MG63 (cell line): ENCODE measurements around the gene PPP1R16B. TPM values are rescaled to one million over a fixed set of nuclear protein-coding genes. Genes with fewer than 3 reads are reported as not detected.
"Not testable (repeated sequence)": the region's sequence is repeated elsewhere in the genome, so short reads cannot be mapped to it uniquely, and the experiment has no call there.

Source experiments
- DNase-seq: peaks from one replicate; pipeline ENCODE4 v3.0.0-alpha.2; 2020
- H3K27me3 ChIP-seq: fragments of 250-450 bp; sonication (Bioruptor Pico); 2 replicates; pipeline ENCODE4 v1.5.1; 2020; ENCODE audit warnings: mild to moderate bottlenecking, moderate library complexity
- H3K36me3 ChIP-seq: fragments of 250-450 bp; sonication (Bioruptor Pico); 2 replicates; pipeline ENCODE4 v1.5.1; 2020; ENCODE audit warnings: mild to moderate bottlenecking, moderate library complexity
- H3K4me3 ChIP-seq: fragments of 250-450 bp; sonication (Bioruptor Pico); 2 replicates; pipeline ENCODE4 v1.5.1; 2020; ENCODE audit warnings: mild to moderate bottlenecking, moderate library complexity
- H3K9me3 ChIP-seq: fragments of 250-450 bp; sonication (Bioruptor Pico); 2 replicates; pipeline ENCODE4 v1.5.1; 2020; ENCODE audit warnings: mild to moderate bottlenecking, moderate library complexity
- total RNA-seq: library from RNA; depleted of rRNA; stranded (reverse); fragments of >200 nt; shearing (Covaris generic); gene quantifications from 2 replicates; pipeline ENCODE4 v1.2.3, GENCODE V29; 2014; ENCODE audit warnings: low replicate concordance

PPP1R16B gene
- total RNA-seq, 1 experiment from 2014 or later, result not detected

DNA sequence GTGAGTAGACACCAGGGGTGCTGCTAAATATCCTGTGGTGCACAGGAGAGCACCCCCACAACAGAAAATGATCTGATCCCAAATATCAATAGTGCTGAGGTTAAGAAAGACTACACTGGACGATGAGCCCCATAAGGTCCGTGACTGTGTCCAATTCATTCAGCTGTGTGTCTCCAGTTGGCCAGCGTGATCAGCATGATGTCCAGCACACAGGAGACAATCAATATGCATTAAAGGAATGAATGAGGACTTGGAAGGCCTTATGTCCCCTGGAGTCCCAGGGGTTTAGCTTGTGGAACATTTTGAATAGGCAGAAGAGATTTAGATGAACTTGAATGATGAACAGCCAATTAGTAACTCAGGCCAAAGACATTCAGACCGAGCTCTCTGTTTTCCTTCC, 6.3 kb downstream of the PPP1R16B start:
- H3K4me3 ChIP-seq, result no peak overlapping the region
- no peaks in the 10 kb centered on the region for H3K36me3 ChIP-seq
- H3K9me3 ChIP-seq, result no peaks in the 10 kb centered on the region
- DNase-seq, result no peak
- H3K27me3 ChIP-seq, result peaks cover 18% of the 10 kb centered on the region

DNA sequence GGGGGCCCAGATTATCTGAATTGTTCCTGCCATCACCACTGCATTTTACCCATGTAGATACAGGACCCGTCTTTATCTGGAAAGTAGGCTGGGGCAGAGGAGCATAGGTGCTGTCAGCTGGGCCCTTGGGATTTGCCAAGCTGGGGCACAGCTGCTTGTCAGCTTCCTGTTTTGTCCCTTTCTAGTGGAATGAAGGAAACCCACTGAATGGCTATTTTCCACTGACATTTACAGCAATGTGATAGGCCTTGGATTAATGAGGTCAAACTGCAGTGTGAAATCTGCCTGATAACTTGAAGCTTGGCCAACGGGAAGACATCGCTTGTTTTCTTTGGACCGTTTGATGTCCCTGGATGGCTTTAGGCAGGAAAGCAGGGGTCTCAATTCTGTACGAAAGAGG, 6.7 kb downstream of the PPP1R16B start:
- Histone ChIP-seq H3K27me3 (peaks cover 14% of the 10 kb centered on the region; the same call in 1 of the 2 replicates), H3K9me3 (no peaks in the 10 kb centered on the region), H3K36me3 (no peaks in the 10 kb centered on the region), H3K4me3 (no peak overlapping the region)
- DNase-seq, result no peak

DNA sequence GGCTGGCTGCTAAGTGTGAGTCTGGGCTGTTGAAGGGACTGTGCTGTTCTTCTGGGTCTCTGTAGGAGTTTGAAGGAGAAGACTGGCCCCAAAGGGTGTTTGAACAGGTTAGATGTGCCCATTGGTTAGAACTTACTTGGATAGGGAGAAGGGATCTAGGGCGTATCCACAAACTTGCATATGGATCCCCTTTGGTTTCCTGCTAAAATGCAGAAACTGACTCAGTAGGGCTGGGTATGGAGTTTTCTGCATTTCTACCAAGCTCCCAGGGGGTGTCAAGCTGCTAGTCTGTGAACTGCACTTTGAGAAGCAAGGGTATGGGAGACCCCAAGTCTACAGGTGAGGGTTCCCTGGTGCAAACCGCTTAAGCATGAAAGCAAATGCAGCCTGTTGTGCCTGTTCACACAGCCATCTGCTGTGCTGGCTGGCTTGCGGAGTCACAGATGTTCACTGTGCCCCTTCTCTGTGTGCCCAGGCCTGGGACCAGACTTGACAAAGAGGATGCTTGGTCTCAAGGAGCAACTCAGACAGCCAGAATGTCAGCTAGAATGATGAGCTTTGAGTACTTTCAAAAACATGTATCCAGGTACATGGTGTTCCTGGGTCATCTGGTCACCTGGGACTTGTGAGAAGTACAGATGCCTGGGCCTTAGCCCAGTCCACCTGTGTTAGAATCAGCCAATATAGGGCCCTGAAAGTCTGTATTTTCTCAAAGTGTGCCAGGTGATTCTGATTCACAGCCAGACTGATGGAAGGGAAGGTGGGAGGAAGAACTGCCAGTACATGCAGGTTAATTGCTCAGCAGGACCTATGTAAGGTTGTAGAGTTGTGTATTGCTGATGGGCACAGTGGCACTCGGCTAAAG, 7.4 kb downstream of the PPP1R16B start:
- Histone ChIP-seq H3K36me3 (no peaks in the 10 kb centered on the region), H3K27me3 (peaks cover 14% of the 10 kb centered on the region; the same call in 1 of the 2 replicates), H3K9me3 (no peaks in the 10 kb centered on the region), H3K4me3 (no peak overlapping the region)
- no peak for DNase-seq

DNA sequence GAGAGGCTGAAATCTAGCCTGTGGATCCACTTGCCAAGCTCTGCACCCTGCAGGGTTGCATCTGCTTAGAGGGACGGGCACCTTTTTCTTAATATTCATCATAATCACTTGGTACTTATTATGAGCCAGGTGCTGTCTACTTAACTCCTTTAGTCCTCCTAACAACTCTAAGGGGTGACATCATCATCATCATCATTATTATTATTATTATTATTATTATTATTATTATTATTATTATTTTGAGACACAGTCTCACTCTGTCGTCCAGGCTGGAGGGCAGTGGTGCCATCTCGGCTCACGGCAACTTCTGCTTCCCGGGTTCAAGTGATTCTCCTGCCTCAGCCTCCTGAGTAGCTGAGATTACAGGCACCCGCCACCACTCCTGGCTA, 8.1 kb downstream of the PPP1R16B start:
- not testable (repeated sequence) for H3K9me3 ChIP-seq, DNase-seq, H3K4me3 ChIP-seq

DNA sequence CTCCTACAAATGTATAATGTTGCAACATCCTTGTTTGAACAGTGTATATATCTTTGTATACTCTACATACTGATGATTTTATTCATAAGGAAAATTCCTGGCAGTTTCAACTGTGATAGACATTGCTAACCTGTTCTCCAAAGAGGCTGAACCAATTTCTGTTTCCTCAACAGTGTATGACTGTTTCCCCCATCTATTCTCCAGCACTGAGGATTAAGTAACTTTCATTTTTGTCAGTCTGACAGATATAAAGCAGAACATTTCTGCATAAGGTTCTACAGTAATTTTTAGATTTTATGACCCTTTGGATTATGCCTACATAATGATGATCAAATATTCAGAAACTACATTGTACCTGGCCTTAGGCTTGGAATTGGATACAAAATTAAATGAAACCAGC, 9.9 kb downstream of the PPP1R16B start:
- Histone ChIP-seq H3K36me3 (no peaks in the 10 kb centered on the region), H3K27me3 (peaks cover 16% of the 10 kb centered on the region; the same call in 1 of the 2 replicates), H3K9me3 (no peaks in the 10 kb centered on the region), H3K4me3 (no peak overlapping the region)
- DNase-seq, result no peak

More for the DNA sequence above, 8.1 kb downstream of the PPP1R16B start:
- H3K27me3 ChIP-seq, result peaks cover 14% of the 10 kb centered on the region; the same call in 1 of the 2 replicates
- not testable (repeated sequence) for H3K36me3 ChIP-seq

DNA sequence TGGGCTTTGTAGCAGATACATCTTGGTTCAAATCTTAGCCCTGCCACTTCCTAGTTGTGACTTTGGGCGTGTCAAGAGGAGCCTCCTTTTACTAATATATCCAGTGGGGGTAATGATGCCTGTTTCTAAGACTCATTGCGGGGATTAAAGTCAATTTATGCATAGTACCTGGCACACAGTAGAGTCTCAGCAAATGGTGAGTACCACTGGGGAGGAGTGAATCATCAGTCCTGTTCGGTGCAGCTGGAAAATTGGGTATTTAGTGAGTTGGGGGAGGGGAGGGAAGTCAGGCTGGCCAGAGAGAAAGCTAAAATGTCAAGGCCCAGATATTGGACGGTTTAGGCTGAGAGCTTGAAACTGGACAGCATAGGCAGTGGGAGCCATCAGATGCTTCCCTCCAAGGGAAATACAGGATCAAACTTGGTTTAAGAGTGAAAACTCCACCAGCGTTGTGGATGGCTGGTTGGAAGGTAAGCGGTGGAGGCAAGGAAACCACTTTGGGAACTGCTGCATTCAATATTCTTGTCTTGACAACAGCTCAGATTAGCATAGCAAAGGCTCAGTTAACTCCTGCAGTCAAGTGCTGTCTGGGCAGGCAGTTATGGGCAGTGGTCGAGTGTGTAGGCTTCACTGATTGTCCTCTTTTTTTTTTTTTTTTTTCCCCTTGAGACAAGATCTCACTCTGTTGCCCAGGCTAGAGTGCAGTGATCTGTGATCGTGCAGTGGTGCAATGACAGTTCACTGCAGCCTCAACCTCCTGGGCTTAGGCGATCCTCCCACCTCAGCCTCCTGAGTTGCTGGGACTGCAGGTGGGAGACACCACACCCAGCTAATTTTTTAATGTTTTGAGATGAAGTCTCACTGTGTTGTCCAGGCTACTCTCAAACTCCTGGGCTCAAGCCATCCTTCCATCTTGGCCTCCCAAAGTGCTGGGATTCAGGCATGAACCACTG, 12.9 kb downstream of the PPP1R16B start:
- DNase-seq, result no peak
- Histone ChIP-seq H3K36me3 (no peaks in the 10 kb centered on the region), H3K9me3 (no peaks in the 10 kb centered on the region), H3K4me3 (no peak overlapping the region), H3K27me3 (peaks cover 17% of the 10 kb centered on the region)

DNA sequence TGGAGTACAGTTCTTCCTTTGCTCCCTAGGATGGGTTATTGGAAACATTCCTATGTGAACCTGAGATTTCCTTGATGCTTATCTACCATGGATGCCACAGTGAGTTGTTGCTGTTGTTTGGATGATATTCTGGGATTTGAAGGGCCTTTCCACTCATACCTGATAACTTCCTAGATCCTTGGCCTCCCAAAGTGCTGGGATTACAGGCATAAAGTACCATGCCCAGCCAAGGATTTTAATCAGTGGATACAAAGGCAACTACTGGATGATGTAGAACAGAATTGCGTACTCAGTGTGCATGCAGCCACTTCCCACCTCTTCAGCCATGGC, 20.0 kb downstream of the PPP1R16B start:
- H3K36me3 ChIP-seq, result no peaks in the 10 kb centered on the region
- peaks cover 13% of the 10 kb centered on the region for H3K27me3 ChIP-seq
- no peak for DNase-seq
- H3K4me3 ChIP-seq, result no peak overlapping the region
- H3K9me3 ChIP-seq, result no peaks in the 10 kb centered on the region

DNA sequence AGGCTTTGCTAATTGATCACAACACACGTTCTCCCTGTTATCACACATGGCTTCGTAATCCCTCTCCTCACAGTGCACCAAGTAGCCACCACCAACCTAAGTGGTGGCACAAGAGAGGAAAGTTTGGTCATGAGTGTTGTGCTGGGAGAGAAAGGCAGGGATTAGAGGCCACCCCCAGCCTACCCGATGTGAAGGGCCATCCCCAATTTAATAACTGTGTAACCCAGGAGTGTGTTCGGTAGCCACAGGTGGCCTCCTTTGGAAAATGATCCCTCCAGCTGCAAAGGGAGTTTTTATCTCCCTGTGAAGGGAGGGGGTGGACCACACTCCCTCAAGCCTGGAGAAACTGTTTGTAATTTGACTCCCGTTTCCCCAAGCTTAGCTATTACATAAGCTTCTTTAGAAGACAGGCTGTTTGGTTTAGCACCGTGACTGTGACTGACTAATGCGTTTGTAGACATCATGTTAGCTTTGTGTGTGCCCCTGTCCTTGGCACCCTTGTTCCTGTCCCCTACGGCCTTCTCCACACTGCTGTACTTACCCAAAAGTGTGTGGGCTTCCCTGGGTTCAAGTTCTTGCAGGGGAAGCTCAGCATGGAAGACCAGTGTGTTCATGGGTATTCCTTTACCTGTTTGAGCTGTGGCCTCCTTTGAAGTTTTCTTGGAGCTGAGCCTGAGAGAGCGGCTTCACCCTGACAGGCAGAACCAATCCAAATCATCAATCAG, 20.6 kb downstream of the PPP1R16B start:
- Histone ChIP-seq H3K36me3 (no peaks in the 10 kb centered on the region), H3K27me3 (peaks cover 12% of the 10 kb centered on the region), H3K4me3 (no peak overlapping the region), H3K9me3 (no peaks in the 10 kb centered on the region)
- DNase-seq, result peak; percentile 27

DNA sequence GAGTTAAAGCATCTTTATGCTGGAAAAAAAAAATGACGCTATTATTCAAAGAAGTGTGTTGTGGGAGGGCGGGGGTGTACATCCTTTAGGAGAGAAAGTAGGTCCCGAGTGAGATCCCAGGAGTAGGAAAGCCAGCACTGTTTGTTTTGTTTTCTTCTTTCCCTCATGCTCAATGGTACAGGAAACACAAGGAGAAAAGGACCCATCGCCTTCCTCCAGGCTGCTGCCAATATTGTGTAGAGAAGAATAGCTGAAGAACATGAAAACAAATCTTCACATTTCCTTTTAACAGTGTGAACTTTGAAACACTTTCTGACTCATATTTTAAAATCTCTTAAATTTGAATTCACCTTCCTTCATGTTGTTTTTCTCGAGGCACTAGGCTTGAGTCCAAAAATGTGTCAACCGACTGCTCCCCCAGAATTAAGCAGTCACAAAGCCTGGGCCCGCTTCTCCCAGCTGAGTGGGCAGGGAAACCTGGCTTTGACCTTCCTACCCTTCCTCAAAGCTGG, 22.3 kb downstream of the PPP1R16B start:
- H3K4me3 ChIP-seq, result no peak overlapping the region
- DNase-seq, result no peak
- no peaks in the 10 kb centered on the region for H3K36me3 ChIP-seq
- H3K9me3 ChIP-seq, result no peaks in the 10 kb centered on the region
- H3K27me3 ChIP-seq, result peaks cover 6% of the 10 kb centered on the region

DNA sequence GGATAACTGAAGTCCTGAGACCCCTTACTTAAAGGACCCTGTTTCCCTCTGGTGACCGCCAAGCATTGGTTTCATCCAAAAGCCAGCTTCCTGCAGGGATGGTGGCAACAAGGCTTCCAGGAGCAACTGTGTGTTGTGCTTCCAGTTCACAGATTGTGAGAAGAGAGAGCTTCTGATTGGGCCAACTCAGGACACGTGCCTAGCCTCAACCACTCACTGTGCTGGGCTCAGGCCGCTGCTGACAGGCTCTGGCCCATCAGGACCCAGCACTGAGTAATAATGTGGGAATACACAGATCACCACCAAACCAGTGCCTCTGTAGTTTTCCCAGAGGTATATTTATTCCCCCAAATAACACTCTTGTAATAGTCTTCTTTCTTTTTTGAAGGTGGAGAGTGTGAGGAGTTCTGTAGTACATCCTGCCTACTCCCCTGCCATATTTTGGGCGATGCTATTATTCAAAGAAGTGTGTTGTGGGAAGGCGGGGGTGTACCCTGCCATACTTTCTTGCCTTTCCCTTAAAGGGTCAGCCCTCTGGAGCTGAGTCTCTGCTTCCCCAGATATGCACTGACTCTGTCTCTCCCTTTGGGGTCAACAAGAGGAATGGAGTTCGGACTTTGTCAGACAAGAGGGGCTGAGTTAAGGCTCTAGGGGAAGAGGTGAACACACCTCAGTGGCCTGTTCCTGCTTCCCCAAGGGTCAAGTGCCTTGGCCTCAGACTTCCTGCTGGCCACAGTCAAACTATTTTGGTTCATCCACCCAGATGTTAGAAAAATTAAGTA, 23.2 kb downstream of the PPP1R16B start:
- Histone ChIP-seq H3K9me3 (no peaks in the 10 kb centered on the region), H3K27me3 (peaks cover 4% of the 10 kb centered on the region)

DNA sequence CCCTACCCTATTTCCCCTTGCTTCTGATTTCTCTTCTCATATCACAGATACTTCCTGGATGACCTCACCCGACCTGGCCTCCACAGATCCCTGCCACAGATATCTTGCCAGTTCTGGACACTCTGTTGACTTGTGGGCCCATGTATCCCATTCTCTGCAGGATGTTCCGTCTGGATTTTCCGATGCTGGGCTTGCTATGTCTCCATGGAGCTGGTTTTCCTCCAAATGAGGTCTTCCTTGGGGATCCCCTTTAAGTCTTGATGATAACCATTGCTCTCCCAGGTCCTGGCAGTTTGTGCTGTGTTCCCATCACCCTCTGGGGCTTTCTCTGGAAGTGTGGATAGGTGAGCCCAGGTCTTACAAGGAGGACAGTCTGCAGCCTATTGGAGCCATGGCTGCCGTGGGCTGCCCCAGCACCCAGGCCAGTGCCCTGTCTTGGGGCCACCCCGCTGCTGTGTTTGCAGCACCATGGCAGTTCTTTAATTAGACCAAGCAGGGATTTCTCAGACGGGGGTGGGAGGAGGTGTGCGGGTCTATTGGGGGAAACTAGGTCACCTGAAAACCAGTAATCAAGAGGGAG, 23.9 kb downstream of the PPP1R16B start:
- DNase-seq, result no peak
- Histone ChIP-seq H3K36me3 (no peaks in the 10 kb centered on the region), H3K27me3 (no peaks in the 10 kb centered on the region; the same call in none of the 2 replicates), H3K4me3 (no peak overlapping the region), H3K9me3 (no peaks in the 10 kb centered on the region)

More for the DNA sequence above, 23.2 kb downstream of the PPP1R16B start:
- no peak for DNase-seq
- Histone ChIP-seq H3K36me3 (no peaks in the 10 kb centered on the region), H3K4me3 (no peak overlapping the region)

DNA sequence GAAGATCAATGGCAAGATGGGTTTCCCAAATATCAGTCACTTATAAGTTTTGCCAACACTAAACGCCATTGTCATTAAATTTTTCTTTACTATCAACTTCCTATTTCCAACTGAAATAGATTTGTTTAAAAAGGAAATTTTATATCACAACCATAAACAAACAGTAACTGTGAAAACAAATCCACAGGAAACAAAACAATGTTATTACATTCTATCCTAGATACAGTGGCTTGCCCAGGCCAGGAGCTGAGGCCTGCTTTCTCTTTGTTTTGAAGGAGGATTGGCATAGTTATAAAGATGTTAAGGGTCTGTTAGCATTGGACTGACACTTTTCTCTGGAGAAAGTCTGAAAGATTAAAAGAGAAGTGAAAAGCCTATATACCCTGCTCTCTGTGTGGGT, 24.9 kb downstream of the PPP1R16B start:
- Histone ChIP-seq H3K27me3 (no peaks in the 10 kb centered on the region; the same call in none of the 2 replicates), H3K4me3 (no peak overlapping the region), H3K36me3 (no peaks in the 10 kb centered on the region), H3K9me3 (no peaks in the 10 kb centered on the region)
- DNase-seq, result no peak

DNA sequence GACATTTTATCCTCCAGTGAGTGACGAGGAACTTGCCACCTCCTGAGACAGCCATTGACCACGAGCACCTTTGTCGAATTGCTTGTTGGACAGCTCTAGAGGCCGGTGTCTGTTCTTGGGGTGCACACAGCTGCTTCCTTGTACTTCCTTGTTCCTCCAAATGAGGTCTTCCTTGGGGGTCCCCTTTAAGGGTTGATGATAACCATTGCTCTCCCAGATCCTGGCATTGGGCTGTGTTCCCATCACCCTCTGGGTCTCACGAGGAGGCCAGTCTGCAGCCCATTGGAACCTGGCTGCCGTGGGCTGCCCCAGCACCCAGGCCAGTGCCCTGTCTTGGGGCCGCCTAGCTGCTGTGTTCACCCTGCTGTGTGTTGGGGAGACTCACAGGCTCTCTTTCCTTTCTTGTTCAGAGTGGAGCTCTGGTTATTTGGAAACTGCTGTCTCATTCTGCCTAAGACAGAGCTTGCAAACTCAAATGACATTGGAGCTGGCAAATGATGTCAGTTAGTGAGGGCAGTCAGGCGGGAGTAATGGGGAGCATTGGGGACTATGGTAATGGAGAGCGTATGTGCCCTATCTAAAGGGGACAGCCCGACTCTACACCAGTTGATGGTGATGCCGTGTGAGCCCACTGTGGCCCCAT, 25.7 kb downstream of the PPP1R16B start:
- DNase-seq, result no peak
- Histone ChIP-seq H3K36me3 (no peaks in the 10 kb centered on the region), H3K9me3 (no peaks in the 10 kb centered on the region), H3K4me3 (no peak overlapping the region), H3K27me3 (no peaks in the 10 kb centered on the region; the same call in 1 of the 2 replicates)

DNA sequence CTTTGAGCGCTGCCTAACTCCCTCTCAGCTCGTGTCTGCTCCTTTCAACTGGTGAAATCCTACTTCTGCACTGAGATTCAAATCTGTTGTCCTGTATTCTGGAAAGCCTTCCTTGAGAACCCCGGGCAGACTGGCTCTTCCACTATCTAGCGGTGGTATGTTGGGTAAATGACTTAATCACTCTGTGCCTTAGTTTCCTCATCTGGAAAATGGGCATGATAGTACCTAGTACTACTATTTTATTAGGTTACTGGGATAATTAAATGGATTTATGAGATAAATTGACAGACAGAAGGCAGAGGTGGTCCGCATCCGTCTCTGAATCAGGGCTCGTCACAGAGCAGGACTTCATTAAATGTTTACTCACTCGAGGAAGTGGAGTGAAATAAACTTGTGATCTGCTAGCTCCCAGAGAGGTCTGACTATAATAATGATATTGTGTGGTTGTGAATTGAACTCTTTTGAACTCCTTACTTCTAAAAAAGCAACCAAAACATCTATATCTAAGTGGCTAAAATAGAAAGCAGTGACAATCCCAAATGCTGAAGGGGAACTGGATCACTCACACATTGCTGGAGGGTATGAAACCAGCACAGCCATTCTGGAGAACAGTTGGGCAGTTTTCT, 26.6 kb downstream of the PPP1R16B start:
- H3K4me3 ChIP-seq, result no peak overlapping the region
- DNase-seq, result no peak
- no peaks in the 10 kb centered on the region; the same call in 1 of the 2 replicates for H3K27me3 ChIP-seq
- no peaks in the 10 kb centered on the region for H3K9me3 ChIP-seq
- no peaks in the 10 kb centered on the region for H3K36me3 ChIP-seq
